RWPE2 (cell line): Measurements from ENCODE around the gene SDC3.
A peak's percentile ranks its signal among the peaks of the same experiment; 100 is the strongest.

Experiments used
- ATAC-seq: fragments of 200-7000 bp; cut with Tn5 transposase; 3 replicates; pipeline ENCODE4 v1.9.1; 2021; ENCODE audit warnings: low read depth
- DNase-seq: peaks from one replicate; pipeline ENCODE4 v3.0.0-alpha.2; 2020; ENCODE audit warnings: low spot score
- H3K27ac ChIP-seq: fragments of 450-650 bp; 2 replicates; pipeline ENCODE4 v1.5.1; 2017; ENCODE audit warnings: mild to moderate bottlenecking; ENCODE audit not compliant: poor library complexity, severe bottlenecking
- H3K27me3 ChIP-seq: fragments of 250-450 bp; sonication (Bioruptor Pico); 2 replicates; pipeline ENCODE4 v1.5.1; 2021; ENCODE audit warnings: mild to moderate bottlenecking, moderate library complexity; ENCODE audit not compliant: insufficient read depth, poor library complexity, severe bottlenecking
- H3K36me3 ChIP-seq: fragments of 250-450 bp; sonication (Bioruptor Pico); 2 replicates; pipeline ENCODE4 v1.5.1; 2020; ENCODE audit warnings: low read depth, mild to moderate bottlenecking, moderate library complexity
- H3K4me1 ChIP-seq: fragments of 250-450 bp; sonication (Bioruptor Pico); 2 replicates; pipeline ENCODE4 v1.5.1; 2021; ENCODE audit warnings: mild to moderate bottlenecking, moderate library complexity; ENCODE audit not compliant: insufficient read depth, poor library complexity, severe bottlenecking
- H3K4me3 ChIP-seq: fragments of 250-450 bp; sonication (Bioruptor Pico); 2 replicates; pipeline ENCODE4 v1.5.1; 2021; ENCODE audit warnings: mild to moderate bottlenecking, moderate library complexity; ENCODE audit not compliant: severe bottlenecking
- H3K9me3 ChIP-seq: fragments of 250-450 bp; sonication (Bioruptor Pico); 2 replicates; pipeline ENCODE4 v1.5.1; 2021; ENCODE audit warnings: mild to moderate bottlenecking, moderate library complexity; ENCODE audit not compliant: severe bottlenecking
- TF ChIP-seq, protein P1 (sequence below): fragments of 450-650 bp; IDR thresholded peaks from one replicate; pipeline ENCODE4 v1.5.1; 2017; ENCODE audit warnings: mild to moderate bottlenecking, moderate library complexity; ENCODE audit not compliant: poor library complexity, severe bottlenecking

SDC3 gene

DNA sequence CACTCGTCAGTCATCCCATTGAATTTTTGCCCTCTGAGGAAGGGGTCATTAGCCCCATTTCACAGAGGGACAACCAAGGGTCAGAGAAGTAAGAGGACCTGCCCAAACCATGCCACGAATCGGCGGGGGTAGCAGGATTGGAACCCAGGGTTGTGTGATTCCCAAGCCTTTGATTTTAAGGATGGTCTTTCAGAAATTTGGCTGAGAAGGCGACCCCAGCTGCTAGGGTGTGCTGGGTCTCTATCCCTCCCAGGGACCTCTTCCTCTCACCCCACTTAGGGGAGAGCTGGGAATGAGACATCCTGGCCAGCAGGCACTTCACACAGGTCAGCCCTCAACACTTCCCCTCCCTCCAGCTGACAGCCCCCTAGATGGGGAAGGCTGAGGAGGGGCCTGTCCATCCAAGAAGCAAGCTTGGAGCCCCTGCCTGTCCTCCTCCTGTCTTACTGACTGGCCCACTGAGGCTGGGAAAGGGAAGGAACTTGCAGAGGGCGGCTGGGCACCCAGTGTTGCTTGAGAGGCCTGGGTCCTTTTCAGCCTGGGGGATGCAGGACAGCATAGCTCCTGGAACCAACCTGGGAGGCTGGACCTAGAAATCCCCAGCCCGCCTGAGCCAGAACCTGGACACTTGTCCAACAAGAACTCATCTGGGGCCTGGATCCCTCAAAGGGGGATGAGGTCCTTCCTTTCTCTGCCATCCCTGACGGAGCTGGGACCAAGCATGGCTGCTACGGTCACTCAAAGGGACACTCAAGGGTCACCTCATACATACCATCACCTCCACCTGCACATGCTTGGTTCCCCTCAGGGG is 1.7 kb downstream of the SDC3 start:
- TF ChIP-seq, protein P1, sequence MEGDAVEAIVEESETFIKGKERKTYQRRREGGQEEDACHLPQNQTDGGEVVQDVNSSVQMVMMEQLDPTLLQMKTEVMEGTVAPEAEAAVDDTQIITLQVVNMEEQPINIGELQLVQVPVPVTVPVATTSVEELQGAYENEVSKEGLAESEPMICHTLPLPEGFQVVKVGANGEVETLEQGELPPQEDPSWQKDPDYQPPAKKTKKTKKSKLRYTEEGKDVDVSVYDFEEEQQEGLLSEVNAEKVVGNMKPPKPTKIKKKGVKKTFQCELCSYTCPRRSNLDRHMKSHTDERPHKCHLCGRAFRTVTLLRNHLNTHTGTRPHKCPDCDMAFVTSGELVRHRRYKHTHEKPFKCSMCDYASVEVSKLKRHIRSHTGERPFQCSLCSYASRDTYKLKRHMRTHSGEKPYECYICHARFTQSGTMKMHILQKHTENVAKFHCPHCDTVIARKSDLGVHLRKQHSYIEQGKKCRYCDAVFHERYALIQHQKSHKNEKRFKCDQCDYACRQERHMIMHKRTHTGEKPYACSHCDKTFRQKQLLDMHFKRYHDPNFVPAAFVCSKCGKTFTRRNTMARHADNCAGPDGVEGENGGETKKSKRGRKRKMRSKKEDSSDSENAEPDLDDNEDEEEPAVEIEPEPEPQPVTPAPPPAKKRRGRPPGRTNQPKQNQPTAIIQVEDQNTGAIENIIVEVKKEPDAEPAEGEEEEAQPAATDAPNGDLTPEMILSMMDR = no peak
- DNase-seq (peak; percentile 42), ATAC-seq (no peak)
- Histone ChIP-seq H3K4me1 (peaks cover 6% of the 10 kb centered on the region), H3K36me3 (no peaks in the 10 kb centered on the region), H3K4me3 (no peak overlapping the region), H3K9me3 (no peaks in the 10 kb centered on the region), H3K27me3 (no peaks in the 10 kb centered on the region), H3K27ac (no peak overlapping the region)

DNA sequence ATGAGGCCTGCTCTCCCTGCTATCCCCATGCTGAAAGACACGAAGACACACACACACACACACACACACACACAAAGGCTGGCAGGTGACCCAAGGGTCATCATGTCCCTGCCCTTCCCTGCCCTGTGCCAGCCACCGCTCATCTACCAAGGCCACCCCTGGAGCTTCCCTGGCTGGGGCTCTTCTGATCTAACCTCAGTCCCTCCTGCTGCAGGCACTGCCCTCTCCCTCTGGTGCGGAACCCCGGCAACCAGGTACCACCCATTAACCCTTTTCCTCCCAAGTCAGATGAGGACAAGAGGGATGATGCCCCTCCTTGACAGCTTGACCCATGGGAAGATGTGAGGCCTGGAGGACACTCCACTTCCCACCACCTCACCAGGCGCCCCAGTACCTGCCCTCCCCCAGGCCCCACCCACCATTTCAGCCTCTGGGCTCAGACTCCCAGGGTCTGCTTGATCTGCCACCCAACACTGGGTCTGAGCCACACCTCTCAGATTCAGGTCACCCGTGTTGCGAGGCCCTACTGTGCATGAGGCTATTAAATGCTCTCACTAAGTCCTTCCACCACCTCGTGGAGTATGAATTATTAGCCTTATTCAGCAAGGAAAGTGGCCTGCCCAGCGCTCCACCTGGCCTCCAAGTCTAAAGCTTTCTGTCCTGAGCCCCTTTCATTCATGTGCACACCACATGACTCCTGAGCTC is 2.5 kb downstream of the SDC3 start:
- Histone ChIP-seq H3K36me3 (no peaks in the 10 kb centered on the region), H3K27me3 (no peaks in the 10 kb centered on the region), H3K4me3 (no peak overlapping the region), H3K4me1 (peaks cover 6% of the 10 kb centered on the region), H3K27ac (no peak overlapping the region), H3K9me3 (no peaks in the 10 kb centered on the region)
- ATAC-seq = no peak
- TF ChIP-seq, protein P1 = no peak
- no peak for DNase-seq

DNA sequence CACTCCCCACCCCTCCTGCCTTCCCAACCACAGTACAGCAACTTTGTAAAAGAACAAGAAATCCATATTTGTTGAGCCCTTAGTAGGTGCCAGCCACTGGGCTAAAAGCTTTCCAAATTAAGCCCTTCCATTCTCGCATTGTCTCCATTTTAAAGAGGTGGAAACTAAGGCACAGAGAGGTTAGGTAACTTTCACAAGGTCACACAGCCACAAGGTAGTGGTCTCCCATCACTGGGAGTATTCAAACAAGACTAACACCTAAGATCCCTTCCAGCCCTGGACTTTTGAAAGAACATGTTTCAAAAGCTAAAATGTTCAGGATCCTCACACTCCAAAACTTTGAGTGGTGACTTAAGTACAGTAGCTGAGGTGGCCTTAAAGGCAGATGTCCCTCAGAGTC is 3.2 kb downstream of the SDC3 start:
- H3K9me3 ChIP-seq = no peaks in the 10 kb centered on the region
- no peaks in the 10 kb centered on the region for H3K36me3 ChIP-seq
- ATAC-seq = no peak
- H3K4me3 ChIP-seq = no peak overlapping the region
- TF ChIP-seq, protein P1 = no peak
- DNase-seq = peak; percentile 3
- peaks cover 6% of the 10 kb centered on the region for H3K4me1 ChIP-seq
- H3K27me3 ChIP-seq = no peaks in the 10 kb centered on the region
- no peak overlapping the region for H3K27ac ChIP-seq

DNA sequence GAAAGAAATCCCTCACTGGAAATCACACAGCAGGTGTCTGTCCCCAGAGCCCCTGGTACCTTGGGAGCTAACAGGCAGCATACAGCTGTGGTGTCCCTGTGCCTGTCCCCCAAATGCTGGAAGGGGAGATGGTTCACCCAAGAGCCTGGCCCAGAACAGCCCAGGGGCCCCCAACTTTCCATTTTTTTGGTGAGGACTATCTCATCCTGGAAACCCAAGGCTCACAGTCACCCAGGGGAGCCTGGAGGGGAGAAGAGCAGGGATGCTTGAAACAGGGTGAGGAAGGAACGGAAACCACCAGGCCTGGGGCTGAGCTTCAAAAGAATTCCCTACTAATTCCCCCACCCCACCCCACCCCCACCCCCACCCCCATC is 3.6 kb downstream of the SDC3 start:
- no peak overlapping the region for H3K4me3 ChIP-seq
- peaks cover 6% of the 10 kb centered on the region for H3K4me1 ChIP-seq
- H3K27ac ChIP-seq = no peak overlapping the region
- DNase-seq = peak; percentile 23
- H3K9me3 ChIP-seq = no peaks in the 10 kb centered on the region
- TF ChIP-seq, protein P1 = no peak
- ATAC-seq = no peak
- no peaks in the 10 kb centered on the region for H3K27me3 ChIP-seq
- no peaks in the 10 kb centered on the region for H3K36me3 ChIP-seq
